HG02885 (cell line): ENCODE data around the gene ARHGAP44.
"Not testable (repeated sequence)": the region's sequence is repeated elsewhere in the genome, so short reads cannot be mapped to it uniquely, and the experiment has no call there.

Experiments used
- ATAC-seq: cut with Tn5 transposase; IDR thresholded peaks from one replicate; pipeline ENCODE4 v1.9.1; 2021; ENCODE audit warnings: mild to moderate bottlenecking; ENCODE audit not compliant: unreplicated experiment, poor library complexity

Gene ARHGAP44

GRCh38 chr17:12815642-12816141 is 26.4 kb downstream of the ARHGAP44 start:
- ATAC-seq, result peak; percentile 99

GRCh38 chr17:12821376-12821940 is 32.2 kb downstream of the ARHGAP44 start:
- ATAC-seq, result no peak

GRCh38 chr17:12826431-12826830 is 37.1 kb downstream of the ARHGAP44 start:
- ATAC-seq, result no peak

GRCh38 chr17:12830777-12831247 is 41.5 kb downstream of the ARHGAP44 start:
- ATAC-seq, result no peak

- no peak for ATAC-seq
Observed at GRCh38 chr17:12831839-12832238, 42.5 kb downstream of the ARHGAP44 start.

DNA sequence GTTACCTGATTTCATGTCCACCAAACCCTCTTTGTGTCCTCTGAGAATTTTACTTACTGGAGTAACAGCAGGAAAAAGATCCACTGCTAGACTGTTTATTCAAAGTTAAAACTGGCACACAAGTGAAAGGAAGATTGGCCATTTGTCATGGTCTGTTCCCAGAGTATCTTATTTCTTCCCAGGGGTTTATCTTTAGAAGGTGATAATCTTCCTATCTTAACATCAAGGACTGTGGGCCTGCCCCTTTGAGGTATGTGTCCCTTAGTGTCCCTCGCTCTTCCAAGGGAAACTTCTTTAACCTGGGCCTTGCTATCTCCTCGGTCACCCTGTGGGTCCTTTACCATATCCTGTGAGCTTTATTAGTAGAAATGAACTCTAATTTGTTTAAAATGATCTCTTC is 49.7 kb downstream of the ARHGAP44 start:
- no peak for ATAC-seq

- no peak for ATAC-seq
Observed at GRCh38 chr17:12842936-12843335, 53.6 kb downstream of the ARHGAP44 start.

DNA sequence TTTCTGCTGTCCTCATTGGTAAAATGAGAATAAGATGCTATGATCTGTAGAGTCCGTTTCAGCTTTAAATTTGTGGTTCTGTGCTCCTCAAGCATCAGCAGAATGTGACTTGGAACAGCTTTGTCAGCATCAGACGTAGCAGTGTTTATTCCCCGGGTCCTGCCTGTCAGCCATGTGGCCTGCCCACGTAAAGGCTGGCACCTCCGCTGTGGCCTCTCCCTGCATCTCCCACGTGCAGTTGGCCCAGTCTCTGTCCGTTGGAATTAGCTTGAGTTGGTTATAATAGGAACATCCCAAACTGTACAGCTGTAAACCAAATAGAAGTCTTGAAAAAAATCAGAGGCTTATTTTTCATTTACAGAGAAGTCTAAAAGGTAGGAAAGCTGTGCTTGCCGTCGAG is 61.7 kb downstream of the ARHGAP44 start:
- ATAC-seq, result no peak

GRCh38 chr17:12851901-12852435 is 62.7 kb downstream of the ARHGAP44 start:
- ATAC-seq, result no peak

DNA sequence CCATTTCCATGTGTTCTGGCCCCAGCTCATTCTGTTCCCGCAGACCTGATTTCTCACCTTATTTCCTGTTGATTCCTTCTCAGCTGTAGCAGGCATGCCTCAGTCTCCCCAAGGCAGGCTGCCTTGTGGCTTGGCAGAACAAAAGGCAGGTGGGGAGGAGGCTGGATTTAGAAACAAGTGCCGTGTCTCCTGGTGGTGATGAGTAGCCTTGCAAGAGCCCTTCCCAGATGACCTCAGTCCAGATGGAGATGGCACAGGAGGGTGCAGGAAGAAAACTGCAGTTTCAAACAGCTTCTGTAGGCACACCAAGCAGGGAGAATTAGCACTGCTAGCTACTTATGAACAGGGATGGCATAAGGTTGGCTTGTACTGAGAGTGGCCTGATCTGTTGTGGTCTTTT is 64.6 kb downstream of the ARHGAP44 start:
- ATAC-seq, result no peak

DNA sequence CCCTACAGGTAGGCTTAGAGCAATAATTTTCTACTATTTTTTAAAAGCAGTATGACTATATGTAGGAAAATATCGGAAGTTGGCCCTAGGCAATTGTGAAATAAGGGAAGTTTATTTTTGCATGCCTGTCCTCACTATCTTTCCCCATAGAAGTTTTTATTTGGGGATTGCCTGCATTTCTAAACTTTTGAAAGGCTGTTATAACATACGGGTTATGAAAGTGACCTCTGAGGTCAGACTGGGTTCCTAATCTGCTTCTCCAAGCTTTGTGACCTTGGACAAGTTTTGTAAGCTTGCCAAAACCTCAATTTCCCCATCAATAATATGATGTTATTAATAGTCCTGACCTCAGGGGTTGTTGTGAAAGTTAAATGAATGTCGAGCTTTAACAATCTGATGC is 67.1 kb downstream of the ARHGAP44 start:
- no peak for ATAC-seq

DNA sequence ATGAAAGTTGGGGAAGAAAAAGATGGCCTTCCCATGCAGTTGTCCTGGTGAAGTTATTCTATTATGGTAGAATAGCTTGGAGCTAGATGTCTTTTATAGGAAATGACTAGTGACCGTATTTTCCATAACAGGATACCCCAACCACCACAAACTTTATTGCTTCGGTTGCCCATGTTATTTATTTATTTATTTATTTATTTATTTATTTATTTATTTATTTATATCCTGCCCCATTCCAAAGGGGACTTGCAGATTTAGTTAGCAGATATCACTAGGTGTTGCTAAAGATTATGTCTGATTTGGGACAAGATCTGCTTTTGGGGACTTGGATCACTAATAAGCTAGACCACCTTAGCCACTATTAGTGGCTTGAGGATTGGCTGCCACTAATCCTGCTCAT is 68.3 kb downstream of the ARHGAP44 start:
- no peak for ATAC-seq

- no peak for ATAC-seq
Observed at GRCh38 chr17:12859520-12859919, 70.2 kb downstream of the ARHGAP44 start.

- no peak for ATAC-seq
Observed at GRCh38 chr17:12865769-12866168, 76.5 kb downstream of the ARHGAP44 start.

GRCh38 chr17:12866244-12866643 is 76.9 kb downstream of the ARHGAP44 start:
- peak; percentile 53 for ATAC-seq

GRCh38 chr17:12867726-12868125 is 78.4 kb downstream of the ARHGAP44 start:
- peak; percentile 44 for ATAC-seq

DNA sequence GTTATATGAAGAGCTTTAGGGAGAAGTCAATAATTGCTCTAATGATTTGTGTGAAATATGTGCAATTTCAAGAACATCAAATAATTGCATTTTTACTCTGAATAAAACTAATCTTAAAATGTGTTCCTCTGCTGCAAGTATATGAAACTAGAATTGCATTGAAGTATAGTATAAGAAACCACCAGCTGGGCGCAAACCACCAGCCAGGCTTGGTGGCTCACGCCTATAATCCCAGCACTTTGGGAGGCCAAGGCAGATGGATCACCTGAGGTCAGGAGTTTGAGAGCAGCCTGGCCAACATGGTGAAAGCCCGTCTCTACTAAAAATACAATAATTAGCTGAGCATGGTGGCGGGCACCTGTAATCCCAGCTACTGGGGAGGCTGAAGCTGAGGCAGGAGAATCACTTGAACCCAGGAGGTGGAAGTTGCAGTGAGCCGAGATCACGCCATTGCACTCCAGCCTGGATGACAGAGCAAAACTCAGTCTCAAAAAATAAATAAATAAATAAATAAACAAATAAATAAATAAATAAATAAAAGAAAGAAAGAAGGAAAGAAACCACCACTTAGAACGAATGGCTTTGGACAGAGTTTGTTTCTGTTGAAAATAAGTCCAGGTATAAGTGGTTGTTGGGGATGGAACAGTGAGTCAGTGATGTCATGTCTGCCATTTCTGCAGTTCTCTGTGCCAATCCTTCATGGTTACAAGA is 84.3 kb downstream of the ARHGAP44 start:
- ATAC-seq, result not testable (repeated sequence)

DNA sequence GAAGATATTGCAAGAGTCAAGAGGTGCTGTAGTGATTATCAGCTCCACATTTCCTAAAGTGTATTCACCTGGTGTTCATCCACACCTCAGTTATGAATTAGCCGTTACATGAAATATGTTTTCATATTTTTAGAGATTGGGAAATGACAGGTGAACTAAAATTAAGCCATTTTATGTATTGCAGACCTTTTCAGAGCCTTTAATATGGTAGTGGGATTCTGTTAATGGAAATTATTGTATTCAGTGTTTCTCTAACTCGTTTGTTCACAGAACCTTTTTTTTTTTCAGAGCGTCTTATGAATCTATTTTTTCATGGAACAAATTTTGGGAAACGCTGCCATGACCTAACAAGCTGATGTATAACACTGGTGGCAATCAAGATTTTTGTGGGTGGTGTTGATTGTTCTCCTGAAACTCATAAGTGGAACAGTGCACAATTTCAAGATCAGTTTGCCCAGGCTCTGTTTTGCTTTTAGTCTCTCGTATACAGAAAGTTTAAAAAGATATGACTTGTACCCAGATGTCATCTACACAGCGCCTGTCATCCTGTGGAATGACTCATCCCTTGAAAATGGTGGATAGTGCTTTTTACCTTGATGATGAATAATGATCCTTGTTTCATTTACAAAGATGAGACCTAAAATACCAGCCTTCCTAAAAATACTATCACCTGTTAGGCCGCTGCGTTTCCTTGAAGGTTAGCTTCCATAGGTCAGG is 88.8 kb downstream of the ARHGAP44 start:
- no peak for ATAC-seq

DNA sequence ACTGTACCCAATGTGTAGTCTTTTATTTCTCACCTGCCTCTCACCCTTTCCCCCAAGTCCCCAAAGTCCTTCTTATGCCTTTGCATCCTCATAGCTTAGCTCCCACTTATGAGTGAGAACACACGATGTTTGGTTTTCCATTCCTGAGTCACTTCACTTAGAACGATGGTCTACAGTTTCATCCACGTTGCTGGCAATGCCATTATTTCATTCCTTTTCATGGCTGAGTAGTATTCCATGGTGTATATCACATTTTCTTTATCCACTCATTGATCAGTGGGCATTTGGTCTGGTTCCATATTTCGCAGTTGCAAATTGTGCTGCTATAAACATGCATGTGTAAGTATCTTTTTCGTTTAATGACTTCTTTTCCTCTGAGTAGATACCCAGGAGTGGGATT is 89.8 kb downstream of the ARHGAP44 start:
- not testable (repeated sequence) for ATAC-seq

- no peak for ATAC-seq
Observed at GRCh38 chr17:12883472-12883871, 94.2 kb downstream of the ARHGAP44 start.

DNA sequence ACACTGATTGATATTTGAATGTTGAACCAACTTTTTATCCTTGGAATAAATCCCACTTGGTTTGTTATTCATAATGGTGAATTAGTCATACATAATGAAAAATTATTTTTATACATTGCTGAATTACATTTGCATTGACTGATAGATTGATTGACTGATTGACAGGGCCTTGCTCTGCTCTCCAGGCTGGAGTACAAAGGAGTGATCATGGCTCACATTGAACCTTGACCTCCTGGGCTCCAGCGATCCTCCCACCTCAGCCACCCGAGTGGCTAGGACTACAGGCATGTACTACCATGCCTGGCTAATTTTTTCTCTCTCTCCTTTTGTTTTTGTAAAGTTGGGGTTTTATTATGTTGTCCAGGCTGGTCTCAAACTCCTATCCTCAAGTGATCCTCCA is 97.8 kb downstream of the ARHGAP44 start:
- no peak for ATAC-seq
